ENCODE measurements around the gene MYG1.
A peak's percentile ranks its signal among the peaks of the same experiment; 100 is the strongest.

The MYG1 gene

DNA sequence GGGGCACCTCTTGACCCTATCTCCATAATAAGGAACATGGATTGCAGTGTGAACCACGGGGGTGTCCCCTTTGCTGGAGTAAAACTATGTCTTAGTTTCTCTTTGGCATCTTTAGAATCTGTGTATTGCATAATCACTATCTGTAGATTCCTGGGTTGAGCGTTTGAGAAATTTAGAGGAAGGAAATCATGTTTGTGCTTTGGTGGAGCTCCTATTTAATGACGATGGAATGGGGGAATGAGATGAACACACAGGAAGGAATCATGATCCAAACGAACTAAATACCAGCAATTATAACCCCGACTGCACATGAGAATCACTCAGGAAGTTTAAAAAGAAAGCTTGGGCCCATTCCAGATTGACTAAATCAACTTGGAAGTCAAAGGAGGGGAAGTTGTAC, 1.3 kb upstream of the MYG1 start:
- TF ChIP-seq TOX (CRISPR knock-in tag; IDR thresholded peaks at IDR 0.05; ENCODE audit: borderline replicate concordance) (no peak), ESRRG (CRISPR knock-in tag; IDR thresholded peaks at IDR 0.05) (no peak), ISL1 (CRISPR knock-in tag; IDR thresholded peaks at IDR 0.05) (no peak), TCF4 (CRISPR knock-in tag; IDR thresholded peaks at IDR 0.05; ENCODE audit: borderline replicate concordance) (no peak), ZFP3 (CRISPR knock-in tag; IDR thresholded peaks at IDR 0.05) (no peak), RARB (CRISPR knock-in tag; IDR thresholded peaks at IDR 0.05) (no peak)
- TF ChIP-seq, protein P1, sequence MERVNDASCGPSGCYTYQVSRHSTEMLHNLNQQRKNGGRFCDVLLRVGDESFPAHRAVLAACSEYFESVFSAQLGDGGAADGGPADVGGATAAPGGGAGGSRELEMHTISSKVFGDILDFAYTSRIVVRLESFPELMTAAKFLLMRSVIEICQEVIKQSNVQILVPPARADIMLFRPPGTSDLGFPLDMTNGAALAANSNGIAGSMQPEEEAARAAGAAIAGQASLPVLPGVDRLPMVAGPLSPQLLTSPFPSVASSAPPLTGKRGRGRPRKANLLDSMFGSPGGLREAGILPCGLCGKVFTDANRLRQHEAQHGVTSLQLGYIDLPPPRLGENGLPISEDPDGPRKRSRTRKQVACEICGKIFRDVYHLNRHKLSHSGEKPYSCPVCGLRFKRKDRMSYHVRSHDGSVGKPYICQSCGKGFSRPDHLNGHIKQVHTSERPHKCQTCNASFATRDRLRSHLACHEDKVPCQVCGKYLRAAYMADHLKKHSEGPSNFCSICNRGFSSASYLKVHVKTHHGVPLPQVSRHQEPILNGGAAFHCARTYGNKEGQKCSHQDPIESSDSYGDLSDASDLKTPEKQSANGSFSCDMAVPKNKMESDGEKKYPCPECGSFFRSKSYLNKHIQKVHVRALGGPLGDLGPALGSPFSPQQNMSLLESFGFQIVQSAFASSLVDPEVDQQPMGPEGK (CRISPR knock-in tag; IDR thresholded peaks at IDR 0.05; ENCODE audit: borderline replicate concordance) = no peak
- TF ChIP-seq, protein P2, sequence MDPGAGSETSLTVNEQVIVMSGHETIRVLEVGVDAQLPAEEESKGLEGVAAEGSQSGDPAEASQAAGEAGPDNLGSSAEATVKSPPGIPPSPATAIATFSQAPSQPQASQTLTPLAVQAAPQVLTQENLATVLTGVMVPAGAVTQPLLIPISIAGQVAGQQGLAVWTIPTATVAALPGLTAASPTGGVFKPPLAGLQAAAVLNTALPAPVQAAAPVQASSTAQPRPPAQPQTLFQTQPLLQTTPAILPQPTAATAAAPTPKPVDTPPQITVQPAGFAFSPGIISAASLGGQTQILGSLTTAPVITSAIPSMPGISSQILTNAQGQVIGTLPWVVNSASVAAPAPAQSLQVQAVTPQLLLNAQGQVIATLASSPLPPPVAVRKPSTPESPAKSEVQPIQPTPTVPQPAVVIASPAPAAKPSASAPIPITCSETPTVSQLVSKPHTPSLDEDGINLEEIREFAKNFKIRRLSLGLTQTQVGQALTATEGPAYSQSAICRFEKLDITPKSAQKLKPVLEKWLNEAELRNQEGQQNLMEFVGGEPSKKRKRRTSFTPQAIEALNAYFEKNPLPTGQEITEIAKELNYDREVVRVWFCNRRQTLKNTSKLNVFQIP (CRISPR knock-in tag; IDR thresholded peaks at IDR 0.05; ENCODE audit: borderline replicate concordance, low read depth) = no peak
- ATAC-seq = no peak

DNA sequence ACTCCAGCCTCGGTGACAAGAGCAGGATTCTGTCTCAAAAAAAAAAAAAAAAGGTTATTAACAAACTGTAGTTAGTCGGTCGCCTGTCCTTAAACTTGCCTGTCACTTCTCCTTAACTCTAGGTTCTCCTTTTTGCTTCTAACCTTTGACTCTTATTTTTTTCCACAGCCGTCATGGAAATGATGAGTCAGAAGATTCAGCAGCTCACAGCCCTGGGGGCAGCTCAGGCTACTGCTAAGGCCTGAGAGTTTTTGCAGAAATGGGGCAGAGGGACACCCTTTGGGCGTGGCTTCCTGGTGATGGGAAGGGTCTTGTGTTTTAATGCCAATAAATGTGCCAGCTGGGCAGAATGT, 418 bp upstream of the MYG1 start:
- TF ChIP-seq, protein P2 (CRISPR knock-in tag; IDR thresholded peaks at IDR 0.05; ENCODE audit: borderline replicate concordance, low read depth) = no peak
- no peak for TF ChIP-seq RARB (CRISPR knock-in tag; IDR thresholded peaks at IDR 0.05)
- TF ChIP-seq SNAI2 (CRISPR knock-in tag; IDR thresholded peaks at IDR 0.05) = no peak
- TF ChIP-seq GLIS3 (CRISPR knock-in tag; IDR thresholded peaks at IDR 0.05) = no peak
- ATAC-seq = peak; percentile 4; the same call in 1 of the 3 replicates

DNA sequence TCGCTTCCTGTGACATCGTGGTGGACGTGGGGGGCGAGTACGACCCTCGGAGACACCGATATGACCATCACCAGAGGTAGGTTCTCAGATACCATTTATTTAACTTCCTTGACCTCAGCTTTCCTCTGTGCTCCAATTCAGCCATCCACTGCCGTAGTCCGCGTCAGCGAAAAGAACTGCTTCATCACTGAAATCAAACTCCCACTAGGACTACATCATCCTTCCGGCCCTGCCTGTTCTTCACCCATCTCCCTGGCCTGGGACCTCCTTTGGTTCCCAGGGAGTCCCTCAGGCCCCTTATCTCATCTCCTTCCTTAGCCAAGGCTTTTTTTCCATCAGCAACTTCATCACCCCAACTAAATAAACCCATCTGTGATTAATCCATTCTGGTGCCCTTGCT, 692 bp downstream of the MYG1 start:
- TF ChIP-seq SNAI2 (CRISPR knock-in tag; IDR thresholded peaks at IDR 0.05) (no peak), ZNF70 (CRISPR knock-in tag; IDR thresholded peaks at IDR 0.05) (no peak)
- ATAC-seq = peak; percentile 31

DNA sequence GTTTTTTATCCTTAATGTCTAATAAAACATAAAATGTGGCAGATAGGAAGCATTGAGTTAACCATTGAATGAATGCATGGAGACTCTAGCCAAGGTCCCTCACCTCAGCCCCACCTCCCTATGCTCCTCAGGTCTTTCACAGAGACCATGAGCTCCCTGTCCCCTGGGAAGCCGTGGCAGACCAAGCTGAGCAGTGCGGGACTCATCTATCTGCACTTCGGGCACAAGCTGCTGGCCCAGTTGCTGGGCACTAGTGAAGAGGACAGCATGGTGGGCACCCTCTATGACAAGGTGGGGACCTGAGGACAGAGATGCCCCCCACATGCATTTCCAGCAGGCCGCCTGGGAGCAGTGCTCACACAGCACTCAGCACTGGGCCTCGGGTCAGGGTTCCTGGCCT, 3.4 kb downstream of the MYG1 start:
- TF ChIP-seq, protein P3, sequence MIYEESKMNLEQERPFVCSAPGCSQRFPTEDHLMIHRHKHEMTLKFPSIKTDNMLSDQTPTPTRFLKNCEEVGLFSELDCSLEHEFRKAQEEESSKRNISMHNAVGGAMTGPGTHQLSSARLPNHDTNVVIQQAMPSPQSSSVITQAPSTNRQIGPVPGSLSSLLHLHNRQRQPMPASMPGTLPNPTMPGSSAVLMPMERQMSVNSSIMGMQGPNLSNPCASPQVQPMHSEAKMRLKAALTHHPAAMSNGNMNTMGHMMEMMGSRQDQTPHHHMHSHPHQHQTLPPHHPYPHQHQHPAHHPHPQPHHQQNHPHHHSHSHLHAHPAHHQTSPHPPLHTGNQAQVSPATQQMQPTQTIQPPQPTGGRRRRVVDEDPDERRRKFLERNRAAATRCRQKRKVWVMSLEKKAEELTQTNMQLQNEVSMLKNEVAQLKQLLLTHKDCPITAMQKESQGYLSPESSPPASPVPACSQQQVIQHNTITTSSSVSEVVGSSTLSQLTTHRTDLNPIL (CRISPR knock-in tag; IDR thresholded peaks at IDR 0.05; ENCODE audit: low read depth) = no peak
- TF ChIP-seq, protein P4, sequence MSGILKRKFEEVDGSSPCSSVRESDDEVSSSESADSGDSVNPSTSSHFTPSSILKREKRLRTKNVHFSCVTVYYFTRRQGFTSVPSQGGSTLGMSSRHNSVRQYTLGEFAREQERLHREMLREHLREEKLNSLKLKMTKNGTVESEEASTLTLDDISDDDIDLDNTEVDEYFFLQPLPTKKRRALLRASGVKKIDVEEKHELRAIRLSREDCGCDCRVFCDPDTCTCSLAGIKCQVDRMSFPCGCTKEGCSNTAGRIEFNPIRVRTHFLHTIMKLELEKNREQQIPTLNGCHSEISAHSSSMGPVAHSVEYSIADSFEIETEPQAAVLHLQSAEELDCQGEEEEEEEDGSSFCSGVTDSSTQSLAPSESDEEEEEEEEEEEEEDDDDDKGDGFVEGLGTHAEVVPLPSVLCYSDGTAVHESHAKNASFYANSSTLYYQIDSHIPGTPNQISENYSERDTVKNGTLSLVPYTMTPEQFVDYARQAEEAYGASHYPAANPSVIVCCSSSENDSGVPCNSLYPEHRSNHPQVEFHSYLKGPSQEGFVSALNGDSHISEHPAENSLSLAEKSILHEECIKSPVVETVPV (CRISPR knock-in tag; IDR thresholded peaks at IDR 0.05) = no peak
- TF ChIP-seq, protein P5, sequence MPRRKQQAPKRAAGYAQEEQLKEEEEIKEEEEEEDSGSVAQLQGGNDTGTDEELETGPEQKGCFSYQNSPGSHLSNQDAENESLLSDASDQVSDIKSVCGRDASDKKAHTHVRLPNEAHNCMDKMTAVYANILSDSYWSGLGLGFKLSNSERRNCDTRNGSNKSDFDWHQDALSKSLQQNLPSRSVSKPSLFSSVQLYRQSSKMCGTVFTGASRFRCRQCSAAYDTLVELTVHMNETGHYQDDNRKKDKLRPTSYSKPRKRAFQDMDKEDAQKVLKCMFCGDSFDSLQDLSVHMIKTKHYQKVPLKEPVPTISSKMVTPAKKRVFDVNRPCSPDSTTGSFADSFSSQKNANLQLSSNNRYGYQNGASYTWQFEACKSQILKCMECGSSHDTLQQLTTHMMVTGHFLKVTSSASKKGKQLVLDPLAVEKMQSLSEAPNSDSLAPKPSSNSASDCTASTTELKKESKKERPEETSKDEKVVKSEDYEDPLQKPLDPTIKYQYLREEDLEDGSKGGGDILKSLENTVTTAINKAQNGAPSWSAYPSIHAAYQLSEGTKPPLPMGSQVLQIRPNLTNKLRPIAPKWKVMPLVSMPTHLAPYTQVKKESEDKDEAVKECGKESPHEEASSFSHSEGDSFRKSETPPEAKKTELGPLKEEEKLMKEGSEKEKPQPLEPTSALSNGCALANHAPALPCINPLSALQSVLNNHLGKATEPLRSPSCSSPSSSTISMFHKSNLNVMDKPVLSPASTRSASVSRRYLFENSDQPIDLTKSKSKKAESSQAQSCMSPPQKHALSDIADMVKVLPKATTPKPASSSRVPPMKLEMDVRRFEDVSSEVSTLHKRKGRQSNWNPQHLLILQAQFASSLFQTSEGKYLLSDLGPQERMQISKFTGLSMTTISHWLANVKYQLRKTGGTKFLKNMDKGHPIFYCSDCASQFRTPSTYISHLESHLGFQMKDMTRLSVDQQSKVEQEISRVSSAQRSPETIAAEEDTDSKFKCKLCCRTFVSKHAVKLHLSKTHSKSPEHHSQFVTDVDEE (CRISPR knock-in tag; IDR thresholded peaks at IDR 0.05) = no peak
- TF ChIP-seq ESRRG (CRISPR knock-in tag; IDR thresholded peaks at IDR 0.05) (no peak), CSDC2 (CRISPR knock-in tag; IDR thresholded peaks at IDR 0.05) (no peak), ISL1 (CRISPR knock-in tag; IDR thresholded peaks at IDR 0.05) (no peak), SNAI2 (CRISPR knock-in tag; IDR thresholded peaks at IDR 0.05) (no peak), PPARA (CRISPR knock-in tag; IDR thresholded peaks at IDR 0.05; ENCODE audit: borderline replicate concordance) (no peak), ZC3H10 (CRISPR knock-in tag; IDR thresholded peaks at IDR 0.05) (no peak), ZNF70 (CRISPR knock-in tag; IDR thresholded peaks at IDR 0.05) (no peak), TOX (CRISPR knock-in tag; IDR thresholded peaks at IDR 0.05; ENCODE audit: borderline replicate concordance) (no peak), ZFP30 (CRISPR knock-in tag; IDR thresholded peaks at IDR 0.05) (no peak), ARNTL (CRISPR knock-in tag; IDR thresholded peaks at IDR 0.05; ENCODE audit: borderline replicate concordance, low read depth) (no peak), GLIS3 (CRISPR knock-in tag; IDR thresholded peaks at IDR 0.05) (no peak), ZNF565 (CRISPR knock-in tag; conservative IDR thresholded peaks at IDR 0.05; ENCODE audit: low read depth) (no peak), OSR1 (CRISPR knock-in tag; IDR thresholded peaks at IDR 0.05) (no peak), ZFP3 (CRISPR knock-in tag; IDR thresholded peaks at IDR 0.05) (no peak)
- TF ChIP-seq, protein P1 (CRISPR knock-in tag; IDR thresholded peaks at IDR 0.05; ENCODE audit: borderline replicate concordance) = no peak
- TF ChIP-seq, protein P2 (CRISPR knock-in tag; IDR thresholded peaks at IDR 0.05; ENCODE audit: borderline replicate concordance, low read depth) = no peak
- ATAC-seq = no peak

Data from SK-N-SH treated with all-trans-retinoic acid at 6 μM for 48 hours (cell line).